HG03342 (cell line): ENCODE results near the gene CROCC2.
"Not testable (repeated sequence)": the region's sequence is repeated elsewhere in the genome, so short reads cannot be mapped to it uniquely, and the experiment has no call there.

Experiments
- ATAC-seq: cut with Tn5 transposase; IDR thresholded peaks from one replicate; pipeline ENCODE4 v1.9.1; 2021; ENCODE audit warnings: mild to moderate bottlenecking, moderate library complexity; ENCODE audit not compliant: unreplicated experiment

CROCC2 gene

DNA sequence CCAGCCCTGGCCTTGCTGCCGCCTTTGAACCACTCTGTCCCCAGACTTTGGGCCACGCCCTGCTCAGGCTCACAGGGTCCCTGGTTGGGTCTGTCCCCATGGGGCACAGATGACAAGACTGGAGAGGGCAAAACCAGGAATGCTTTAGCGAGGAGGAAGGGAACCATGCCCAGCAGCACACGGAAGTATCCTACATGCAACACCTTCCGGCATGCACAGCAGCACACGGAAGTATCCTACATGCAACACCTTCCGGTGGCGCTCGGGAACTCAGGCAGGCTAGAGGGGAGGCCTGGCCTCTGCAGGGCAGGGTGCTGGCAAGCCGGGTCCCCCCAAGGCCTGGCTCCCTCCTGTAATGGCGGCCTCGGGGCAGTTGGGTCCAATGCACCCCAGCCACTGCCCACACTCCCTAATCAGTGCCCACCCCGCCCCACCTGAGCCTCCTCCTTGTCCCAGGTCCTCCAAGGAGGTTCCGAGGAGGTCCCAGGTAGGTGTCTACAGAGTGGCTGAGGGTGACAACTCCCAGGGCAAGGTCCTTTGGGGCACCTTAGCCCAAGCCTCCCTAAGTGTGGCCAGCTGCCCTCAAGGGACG, 58.7 kb downstream of the CROCC2 start:
- no peak for ATAC-seq

DNA sequence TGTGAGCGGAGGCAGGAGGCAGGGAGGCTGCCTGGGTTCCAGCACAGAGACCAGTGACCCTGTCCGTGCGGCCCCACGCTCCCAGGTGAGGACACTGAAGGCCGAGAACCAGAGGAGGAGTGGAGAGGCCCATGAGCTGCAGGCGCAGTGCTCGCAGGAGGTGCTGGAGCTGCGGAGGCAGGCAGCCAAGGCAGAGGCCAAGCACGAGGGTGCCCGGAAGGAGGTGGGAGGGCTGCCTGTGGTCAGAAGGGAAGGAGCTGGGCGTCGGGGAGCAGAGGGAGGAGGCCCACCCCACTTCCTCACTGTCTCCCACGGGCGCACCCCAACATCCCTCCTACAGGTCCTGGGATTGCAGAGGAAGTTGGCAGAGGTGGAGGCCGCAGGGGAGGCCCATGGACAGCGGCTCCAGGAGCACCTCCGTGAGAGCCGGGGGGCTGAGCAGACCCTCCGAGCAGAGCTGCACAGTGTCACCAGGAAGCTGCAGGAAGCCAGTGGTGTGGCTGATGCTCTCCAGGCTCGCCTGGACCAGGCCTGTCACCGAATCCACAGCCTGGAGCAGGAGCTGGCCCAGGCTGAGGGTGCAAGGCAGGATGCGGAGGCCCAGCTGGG, 59.3 kb downstream of the CROCC2 start:
- no peak for ATAC-seq

GRCh38 chr2:240965905-240966456, 59.8 kb downstream of the CROCC2 start:
- no peak for ATAC-seq

DNA sequence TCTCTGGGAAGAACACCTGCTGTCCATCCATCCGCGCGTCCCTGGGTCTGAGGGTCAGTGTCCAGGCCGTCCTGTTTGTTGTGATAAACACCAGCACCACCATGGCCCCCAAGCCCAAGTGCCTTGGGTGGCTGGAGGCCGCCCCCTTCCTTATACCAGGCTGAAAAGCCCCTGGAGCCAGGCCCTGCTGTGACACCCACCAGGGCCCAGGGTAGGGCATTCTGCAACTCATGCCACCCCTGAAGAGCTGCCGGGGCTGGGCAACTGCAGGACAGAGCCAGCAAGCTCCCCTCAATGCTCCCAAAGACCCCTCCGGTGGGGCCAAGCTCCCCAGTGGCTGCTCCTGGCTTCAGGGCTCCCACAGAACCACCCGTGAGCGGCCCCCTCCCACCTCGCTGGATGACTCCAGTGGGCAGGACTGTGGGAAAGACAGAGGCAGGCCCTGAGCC, 60.3 kb downstream of the CROCC2 start:
- no peak for ATAC-seq

- ATAC-seq: no peak
These were observed 61.0 kb downstream of the CROCC2 start for GRCh38 chr2:240966906-240967680.

- ATAC-seq: no peak
These were observed 61.8 kb downstream of the CROCC2 start for GRCh38 chr2:240967681-240968621.

GRCh38 chr2:240968731-240969624, 62.8 kb downstream of the CROCC2 start:
- no peak for ATAC-seq

DNA sequence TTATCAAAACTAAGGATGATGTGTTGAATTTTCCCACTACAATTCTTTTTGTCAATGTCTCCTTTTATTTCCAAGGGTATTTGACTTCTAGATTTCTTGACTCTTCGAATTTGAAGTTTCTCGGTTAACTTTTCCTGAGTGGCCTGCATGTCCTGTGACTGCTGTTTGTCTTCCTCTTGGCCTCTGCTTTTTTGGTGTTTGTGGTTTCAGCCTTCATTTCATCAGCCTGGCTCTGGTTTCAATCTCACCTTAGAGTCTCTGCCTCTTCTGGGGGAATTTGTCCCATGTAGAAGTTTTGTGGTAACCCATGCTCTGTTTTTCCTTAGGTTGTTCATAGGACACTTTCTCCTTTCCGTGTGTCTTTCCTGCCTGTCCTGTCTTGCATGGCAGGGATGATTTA, 64.0 kb downstream of the CROCC2 start:
- no peak for ATAC-seq

DNA sequence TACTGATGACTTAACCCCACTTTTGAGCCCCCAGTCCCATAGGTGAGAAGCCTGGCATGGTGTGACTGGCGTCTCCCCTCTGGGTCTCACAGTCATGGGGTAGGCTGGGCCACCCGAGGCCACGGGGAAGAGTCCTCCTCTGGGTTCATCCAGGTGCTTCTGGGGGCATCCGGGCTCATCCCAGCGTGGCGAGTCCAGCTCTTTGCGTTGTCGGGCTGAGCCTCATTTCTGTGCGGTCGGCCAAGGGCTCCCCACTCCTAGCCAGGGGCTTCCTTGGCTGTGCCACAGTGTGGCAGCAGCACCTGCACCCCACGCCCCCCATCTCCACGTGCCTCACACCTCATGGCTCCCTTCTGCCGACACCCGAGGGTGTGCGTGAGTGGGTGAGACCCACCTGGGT, 64.7 kb downstream of the CROCC2 start:
- ATAC-seq: no peak

- no peak for ATAC-seq
These were observed 66.1 kb downstream of the CROCC2 start for GRCh38 chr2:240972201-240972600.

DNA sequence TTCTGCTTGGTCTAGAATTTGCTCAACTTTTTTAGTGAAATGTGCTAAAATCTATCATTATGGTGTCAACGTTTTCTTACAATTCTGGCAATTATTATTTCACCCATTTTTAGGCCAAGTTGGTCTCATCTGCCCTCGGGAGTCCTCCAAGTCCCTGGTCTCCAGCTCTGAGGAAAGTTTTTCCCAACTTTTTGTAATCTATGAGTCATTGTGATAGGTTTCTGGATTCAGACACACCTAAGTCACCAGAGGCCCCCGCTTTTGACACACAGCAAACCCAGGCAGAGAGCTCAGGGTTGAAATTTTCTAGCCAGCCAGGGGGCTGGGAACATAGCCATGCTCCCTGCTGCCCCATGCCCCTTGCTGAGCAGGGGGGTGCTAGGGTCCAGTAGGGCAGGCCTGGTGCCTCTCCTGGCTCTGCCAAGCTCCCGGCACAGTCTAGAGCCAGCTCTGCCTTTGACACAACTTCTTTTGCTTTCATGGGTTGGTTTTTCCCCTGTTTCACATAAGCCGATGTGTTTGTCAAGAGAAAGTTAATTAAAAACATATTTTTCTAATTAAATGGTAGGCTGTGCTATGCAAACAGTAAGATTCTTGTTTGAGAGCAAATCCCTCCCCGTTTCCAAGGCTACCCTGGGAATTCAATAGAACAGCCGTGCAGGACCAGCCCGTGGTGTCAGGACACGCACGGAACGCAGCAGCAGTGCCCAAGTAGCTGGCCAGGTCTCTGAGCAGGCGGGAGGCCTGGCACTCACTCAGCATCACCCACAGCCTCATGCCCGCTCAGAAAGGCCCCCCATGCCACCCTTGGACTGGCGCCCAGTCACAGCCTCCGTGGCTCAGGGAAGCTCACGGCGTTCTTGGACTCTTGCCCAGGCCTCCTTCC, 66.7 kb downstream of the CROCC2 start:
- no peak for ATAC-seq

- no peak for ATAC-seq
These were observed 68.8 kb downstream of the CROCC2 start for GRCh38 chr2:240974771-240975572.

- ATAC-seq: not testable (repeated sequence)
These were observed 69.8 kb downstream of the CROCC2 start for GRCh38 chr2:240975903-240976302.

- ATAC-seq: no peak
These were observed 75.1 kb downstream of the CROCC2 start for GRCh38 chr2:240981280-240981679.

DNA sequence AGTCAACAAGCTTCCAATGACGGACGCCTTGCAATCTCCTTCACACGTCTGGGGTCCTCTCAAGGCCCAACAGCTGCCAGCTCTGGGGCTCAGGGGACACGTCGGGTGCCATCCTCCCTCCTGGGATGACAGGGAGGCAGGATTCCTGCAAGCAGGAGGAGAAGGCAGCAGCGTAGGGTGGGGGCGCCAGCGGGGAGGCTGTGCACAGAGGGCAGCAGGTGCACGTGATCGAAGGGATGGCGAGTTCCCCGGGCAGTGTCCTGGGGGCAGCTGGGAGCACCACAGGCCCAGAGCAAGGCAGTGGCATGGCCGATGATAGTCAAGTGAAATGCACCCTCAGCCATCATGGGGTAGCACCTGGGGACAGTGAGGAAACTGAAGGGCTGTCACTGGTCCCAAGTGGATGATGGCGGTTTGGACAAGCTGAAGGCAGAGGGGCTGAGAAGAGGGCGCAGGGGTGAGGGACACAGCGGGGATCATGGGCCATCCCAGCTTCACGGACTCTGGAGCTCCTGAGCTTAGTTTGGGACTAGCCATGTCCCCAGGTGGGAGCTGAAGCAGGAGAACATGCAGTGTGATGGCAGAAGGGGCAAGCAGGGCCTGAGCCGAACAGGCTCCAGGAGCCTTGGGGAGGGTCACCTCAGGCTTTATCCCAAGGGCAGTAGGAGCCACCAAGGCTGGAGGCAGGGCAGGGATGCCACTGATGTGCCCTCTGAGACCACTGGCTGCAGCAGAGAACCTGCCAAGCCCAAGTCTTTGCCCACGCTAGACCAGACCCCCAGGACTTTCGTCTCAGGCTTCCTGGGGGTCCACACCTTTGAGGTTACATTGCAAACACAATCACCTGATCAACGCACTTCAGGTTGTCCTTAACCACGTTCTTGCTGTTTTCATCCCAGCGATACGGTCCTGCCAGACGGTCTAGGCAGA, 76.0 kb downstream of the CROCC2 start:
- no peak for ATAC-seq

DNA sequence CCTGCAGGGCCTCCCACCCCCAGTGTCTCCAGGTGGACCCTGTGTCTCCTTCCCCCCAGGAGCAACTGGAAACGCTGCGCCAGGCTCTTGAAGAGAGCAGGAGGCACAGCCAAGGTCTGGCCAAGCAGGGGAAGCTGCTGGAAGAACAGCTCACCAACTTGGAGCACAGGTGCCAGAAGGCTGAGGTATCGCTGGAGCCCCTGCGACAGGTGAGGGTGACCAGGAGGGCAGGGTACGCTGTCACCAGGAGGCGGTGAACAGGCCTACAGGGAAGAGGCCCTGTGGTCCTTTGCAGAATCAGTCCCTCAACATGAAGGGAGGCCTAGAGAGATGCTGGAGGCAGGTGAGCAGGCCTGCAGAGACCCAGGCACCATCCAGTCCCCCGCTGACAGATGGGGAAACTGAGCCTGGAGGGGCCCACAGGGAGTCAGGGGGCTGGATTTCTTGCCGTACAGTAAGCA, 76.7 kb downstream of the CROCC2 start:
- ATAC-seq: no peak
